Peyer's patch (tissue), 4 donors: ENCODE data around the gene EPHB1.

Source experiments
- POLR2A ChIP-seq, 2 donors: fragments of 450-650 bp; IDR thresholded peaks; one replicate each; pipeline ENCODE4 v1.5.1; 2017; ENCODE audit warnings: antibody characterized with exemption in 2 of 2, mild to moderate bottlenecking in 2 of 2, moderate library complexity in 2 of 2
- TF ChIP-seq, protein P1 (sequence below), 6 experiments: fragments of 450-650 bp in 4 of 6; fragments of 200-600 bp in 2 of 6; sonication (generic) in 1 of 6; IDR thresholded peaks; one replicate each; pipeline ENCODE4 v1.5.1; 2017 to 2019; ENCODE audit warnings: antibody characterized with exemption in 6 of 6, mild to moderate bottlenecking in 3 of 6, moderate library complexity in 1 of 6

DNA sequence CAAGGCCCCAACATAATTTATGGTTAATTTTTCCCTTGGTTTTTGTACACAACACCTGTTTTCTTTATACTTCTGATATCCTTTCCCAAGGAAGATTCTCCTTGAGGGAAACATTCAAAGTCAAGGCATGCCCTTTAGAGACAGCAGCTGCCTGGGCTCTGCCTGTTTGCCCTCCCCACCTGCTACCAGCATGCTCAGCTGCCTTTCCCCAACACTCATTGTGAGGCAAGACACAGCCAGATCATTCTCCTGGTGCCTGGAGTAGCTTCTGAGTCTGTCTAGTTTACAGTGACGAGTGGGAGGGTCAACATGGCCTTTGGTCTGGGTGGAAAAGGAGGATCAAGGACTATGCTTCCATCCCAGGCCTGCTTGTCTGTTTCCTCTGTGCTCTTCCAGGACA is 132.5 kb downstream of the EPHB1 start:
- TF ChIP-seq POLR2A (IDR thresholded peaks at IDR 0.05) = no peak
- TF ChIP-seq, protein P1, sequence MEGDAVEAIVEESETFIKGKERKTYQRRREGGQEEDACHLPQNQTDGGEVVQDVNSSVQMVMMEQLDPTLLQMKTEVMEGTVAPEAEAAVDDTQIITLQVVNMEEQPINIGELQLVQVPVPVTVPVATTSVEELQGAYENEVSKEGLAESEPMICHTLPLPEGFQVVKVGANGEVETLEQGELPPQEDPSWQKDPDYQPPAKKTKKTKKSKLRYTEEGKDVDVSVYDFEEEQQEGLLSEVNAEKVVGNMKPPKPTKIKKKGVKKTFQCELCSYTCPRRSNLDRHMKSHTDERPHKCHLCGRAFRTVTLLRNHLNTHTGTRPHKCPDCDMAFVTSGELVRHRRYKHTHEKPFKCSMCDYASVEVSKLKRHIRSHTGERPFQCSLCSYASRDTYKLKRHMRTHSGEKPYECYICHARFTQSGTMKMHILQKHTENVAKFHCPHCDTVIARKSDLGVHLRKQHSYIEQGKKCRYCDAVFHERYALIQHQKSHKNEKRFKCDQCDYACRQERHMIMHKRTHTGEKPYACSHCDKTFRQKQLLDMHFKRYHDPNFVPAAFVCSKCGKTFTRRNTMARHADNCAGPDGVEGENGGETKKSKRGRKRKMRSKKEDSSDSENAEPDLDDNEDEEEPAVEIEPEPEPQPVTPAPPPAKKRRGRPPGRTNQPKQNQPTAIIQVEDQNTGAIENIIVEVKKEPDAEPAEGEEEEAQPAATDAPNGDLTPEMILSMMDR (IDR thresholded peaks at IDR 0.05) = no peak
